A673 (cell line): ENCODE data around the gene GRID2. TPM values are rescaled to one million over a fixed set of nuclear protein-coding genes. Genes with fewer than 3 reads are reported as not detected.

Source experiments
- BruUV-seq: library from RNA; stranded (reverse); fragments of 400-500 nt; replicated peaks from 2 replicates; lab custom pipeline; 2021; lab: Mats Ljungman, UMichigan
- CTCF ChIA-PET: fragments of 300-600 bp; sonication (Branson Sonifier 250); formaldehyde crosslinking; loops from one replicate; lab custom pipeline; 2022; ENCODE audit warnings: antibody characterized with exemption; lab: Charles Lee
- POLR2A ChIA-PET: fragments of 300-600 bp; sonication (Branson Sonifier 250); formaldehyde crosslinking; loops from one replicate; lab custom pipeline; 2022; ENCODE audit warnings: antibody characterized with exemption; ENCODE audit not compliant: low non-redundant PET; lab: Charles Lee
- DNase-seq: peaks from one replicate; pipeline ENCODE4 v3.0.0-alpha.2; 2015; ENCODE audit warnings: low spot score
- H3K27ac ChIP-seq: fragments of 200-600 bp; sonication (generic); 2 replicates; pipeline ENCODE4 v1.5.1; 2016; ENCODE audit warnings: mixed run types, low read depth, mild to moderate bottlenecking, mixed read lengths, antibody characterized with exemption, low read length; ENCODE audit not compliant: poor library complexity, severe bottlenecking
- H3K27me3 ChIP-seq: fragments of 200-600 bp; sonication (generic); replicated peaks from 2 replicates; pipeline ENCODE4 v1.6.1; 2017; ENCODE audit warnings: mixed run types, low read depth, mild to moderate bottlenecking, mixed read lengths, antibody characterized with exemption, low read length; ENCODE audit not compliant: insufficient read depth, poor library complexity
- H3K36me3 ChIP-seq: fragments of 200-600 bp; sonication (generic); 2 replicates; pipeline ENCODE4 v1.6.1; 2016; ENCODE audit warnings: mixed run types, mild to moderate bottlenecking, mixed read lengths, antibody characterized with exemption, low read length; ENCODE audit not compliant: insufficient read depth, poor library complexity, severe bottlenecking
- H3K4me1 ChIP-seq: fragments of 200-600 bp; sonication (generic); 2 replicates; pipeline ENCODE4 v1.6.1; 2017; ENCODE audit warnings: mixed run types, mild to moderate bottlenecking, mixed read lengths, antibody characterized with exemption, low read length; ENCODE audit not compliant: insufficient read depth, poor library complexity, severe bottlenecking
- H3K4me3 ChIP-seq: fragments of 200-600 bp; sonication (generic); 2 replicates; pipeline ENCODE4 v1.5.1; 2016; ENCODE audit warnings: low read depth, mixed run types, mild to moderate bottlenecking, mixed read lengths, low read length; ENCODE audit not compliant: poor library complexity, severe bottlenecking
- H3K9me3 ChIP-seq: fragments of 200-600 bp; sonication (generic); 2 replicates; pipeline ENCODE4 v1.6.1; 2016; ENCODE audit warnings: mixed run types, low read depth, mild to moderate bottlenecking, mixed read lengths, antibody characterized with exemption, low read length; ENCODE audit not compliant: poor library complexity, severe bottlenecking
- CTCF ChIP-seq: fragments of 300-800, 200-600 bp; sonication (generic); conservative IDR thresholded peaks from 2 replicates; pipeline ENCODE4 v1.5.1; 2017; ENCODE audit warnings: low read depth, mild to moderate bottlenecking, antibody characterized with exemption, low read length, moderate library complexity, mixed read lengths
- EZH2 ChIP-seq: fragments of 200-600 bp; sonication (generic); IDR thresholded peaks from 2 replicates; pipeline ENCODE4 v1.6.1; 2017; ENCODE audit warnings: borderline replicate concordance, low read depth, mild to moderate bottlenecking, mixed read lengths, antibody characterized with exemption, low read length; ENCODE audit not compliant: poor library complexity, severe bottlenecking
- intact Hi-C: fragments of 100-400 bp; cut with micrococcal nuclease; formaldehyde crosslinking; loops from one replicate; pipeline ENCODE4 v1.10.0; 2022; ENCODE audit not compliant: unreplicated experiment
- total RNA-seq: library from RNA; stranded (reverse); gene quantifications from 2 replicates; pipeline ENCODE4 v1.2.3, GENCODE V29; 2021

The GRID2 gene
- total RNA-seq, 1 experiment from 2014 or later, result not detected

- no peaks in the 10 kb centered on the region for H3K36me3 ChIP-seq
- intact Hi-C loops, result no loop called here
- CTCF ChIA-PET, result no interaction called here
- no TSS peak for BruUV-seq
- DNase-seq, result no peak
- no peak overlapping the region for H3K27ac ChIP-seq
- H3K4me1 ChIP-seq, result no peaks in the 10 kb centered on the region
- POLR2A ChIA-PET, result no interaction called here
- H3K9me3 ChIP-seq, result no peaks in the 10 kb centered on the region
- H3K27me3 ChIP-seq, result no peaks in the 10 kb centered on the region
- TF ChIP-seq EZH2 (no peak), CTCF (no peak)
- no peak overlapping the region for H3K4me3 ChIP-seq
Observed at GRCh38 chr4:92344216-92344615, 40.5 kb downstream of the GRID2 start.

- Histone ChIP-seq H3K27me3 (no peaks in the 10 kb centered on the region), H3K4me1 (no peaks in the 10 kb centered on the region), H3K4me3 (no peak overlapping the region), H3K27ac (no peak overlapping the region), H3K36me3 (no peaks in the 10 kb centered on the region), H3K9me3 (no peaks in the 10 kb centered on the region)
- no TSS peak for BruUV-seq
- no peak for DNase-seq
- no peak for TF ChIP-seq EZH2
- no peak for TF ChIP-seq CTCF
- CTCF ChIA-PET, result no interaction called here
- intact Hi-C loops, result no loop called here
- POLR2A ChIA-PET, result no interaction called here
Observed at GRCh38 chr4:92346289-92346688, 42.5 kb downstream of the GRID2 start.

GRCh38 chr4:92357966-92358365, 54.2 kb downstream of the GRID2 start:
- no peaks in the 10 kb centered on the region for H3K36me3 ChIP-seq
- no peak for DNase-seq
- intact Hi-C loops, result no loop called here
- H3K9me3 ChIP-seq, result no peaks in the 10 kb centered on the region
- POLR2A ChIA-PET, result no interaction called here
- no peaks in the 10 kb centered on the region for H3K27me3 ChIP-seq
- H3K27ac ChIP-seq, result no peak overlapping the region
- TF ChIP-seq EZH2 (no peak), CTCF (no peak)
- H3K4me1 ChIP-seq, result no peaks in the 10 kb centered on the region
- CTCF ChIA-PET, result no interaction called here
- no peak overlapping the region for H3K4me3 ChIP-seq
- BruUV-seq, result no TSS peak
